GM21786 (cell line): Measurements from ENCODE around the gene MED12.

Experiments used
- ATAC-seq: cut with Tn5 transposase; IDR thresholded peaks from one replicate; pipeline ENCODE4 v1.9.1; 2021; ENCODE audit not compliant: unreplicated experiment

MED12 gene

DNA sequence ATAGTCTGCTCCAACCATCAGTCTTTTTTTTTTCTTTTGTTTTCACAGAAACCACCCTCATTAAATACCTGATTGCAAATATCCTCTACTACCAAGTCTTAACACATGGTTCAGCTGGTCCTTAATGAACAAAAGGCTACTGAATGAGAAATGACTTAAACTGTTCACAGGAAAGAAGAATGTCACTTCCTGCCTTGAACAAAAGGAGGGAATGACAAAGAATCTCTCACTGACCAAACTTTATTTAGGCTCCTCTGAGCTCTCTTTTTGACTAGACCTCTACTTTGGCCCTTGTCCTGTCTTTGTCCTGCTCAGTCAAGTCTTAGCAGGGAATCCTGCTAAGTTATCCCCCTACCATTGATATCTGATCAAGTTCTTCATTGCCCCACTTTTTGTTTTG lies 72.9 kb downstream of the MED12 start:
- no peak for ATAC-seq
